SU-DHL-6 (cell line): ENCODE results near the gene SIAH2.

ENCODE experiments used
- CTCF ChIP-seq: fragments of 200-600 bp; sonication (generic); IDR thresholded peaks from one replicate; pipeline ENCODE4 v1.5.1; 2017; ENCODE audit warnings: antibody characterized with exemption, mild to moderate bottlenecking, low read length, moderate library complexity; ENCODE audit not compliant: insufficient read depth, poor library complexity, severe bottlenecking
- EZH2phosphoT487 ChIP-seq: fragments of 200-600 bp; sonication (generic), shearing (Covaris generic); conservative IDR thresholded peaks from 2 replicates; pipeline ENCODE4 v1.6.1; 2018; ENCODE audit warnings: mild to moderate bottlenecking, antibody characterized with exemption, low read length, moderate library complexity, mixed read lengths

GRCh38 chr3:150775001-150775599 is 12.1 kb upstream of the SIAH2 start:
- TF ChIP-seq CTCF (no peak), EZH2phosphoT487 (no peak)
